ENCODE measurements around the gene TSPOAP1.

The TSPOAP1 gene, protein sequence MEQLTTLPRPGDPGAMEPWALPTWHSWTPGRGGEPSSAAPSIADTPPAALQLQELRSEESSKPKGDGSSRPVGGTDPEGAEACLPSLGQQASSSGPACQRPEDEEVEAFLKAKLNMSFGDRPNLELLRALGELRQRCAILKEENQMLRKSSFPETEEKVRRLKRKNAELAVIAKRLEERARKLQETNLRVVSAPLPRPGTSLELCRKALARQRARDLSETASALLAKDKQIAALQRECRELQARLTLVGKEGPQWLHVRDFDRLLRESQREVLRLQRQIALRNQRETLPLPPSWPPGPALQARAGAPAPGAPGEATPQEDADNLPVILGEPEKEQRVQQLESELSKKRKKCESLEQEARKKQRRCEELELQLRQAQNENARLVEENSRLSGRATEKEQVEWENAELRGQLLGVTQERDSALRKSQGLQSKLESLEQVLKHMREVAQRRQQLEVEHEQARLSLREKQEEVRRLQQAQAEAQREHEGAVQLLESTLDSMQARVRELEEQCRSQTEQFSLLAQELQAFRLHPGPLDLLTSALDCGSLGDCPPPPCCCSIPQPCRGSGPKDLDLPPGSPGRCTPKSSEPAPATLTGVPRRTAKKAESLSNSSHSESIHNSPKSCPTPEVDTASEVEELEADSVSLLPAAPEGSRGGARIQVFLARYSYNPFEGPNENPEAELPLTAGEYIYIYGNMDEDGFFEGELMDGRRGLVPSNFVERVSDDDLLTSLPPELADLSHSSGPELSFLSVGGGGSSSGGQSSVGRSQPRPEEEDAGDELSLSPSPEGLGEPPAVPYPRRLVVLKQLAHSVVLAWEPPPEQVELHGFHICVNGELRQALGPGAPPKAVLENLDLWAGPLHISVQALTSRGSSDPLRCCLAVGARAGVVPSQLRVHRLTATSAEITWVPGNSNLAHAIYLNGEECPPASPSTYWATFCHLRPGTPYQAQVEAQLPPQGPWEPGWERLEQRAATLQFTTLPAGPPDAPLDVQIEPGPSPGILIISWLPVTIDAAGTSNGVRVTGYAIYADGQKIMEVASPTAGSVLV (N-terminal part only)

DNA sequence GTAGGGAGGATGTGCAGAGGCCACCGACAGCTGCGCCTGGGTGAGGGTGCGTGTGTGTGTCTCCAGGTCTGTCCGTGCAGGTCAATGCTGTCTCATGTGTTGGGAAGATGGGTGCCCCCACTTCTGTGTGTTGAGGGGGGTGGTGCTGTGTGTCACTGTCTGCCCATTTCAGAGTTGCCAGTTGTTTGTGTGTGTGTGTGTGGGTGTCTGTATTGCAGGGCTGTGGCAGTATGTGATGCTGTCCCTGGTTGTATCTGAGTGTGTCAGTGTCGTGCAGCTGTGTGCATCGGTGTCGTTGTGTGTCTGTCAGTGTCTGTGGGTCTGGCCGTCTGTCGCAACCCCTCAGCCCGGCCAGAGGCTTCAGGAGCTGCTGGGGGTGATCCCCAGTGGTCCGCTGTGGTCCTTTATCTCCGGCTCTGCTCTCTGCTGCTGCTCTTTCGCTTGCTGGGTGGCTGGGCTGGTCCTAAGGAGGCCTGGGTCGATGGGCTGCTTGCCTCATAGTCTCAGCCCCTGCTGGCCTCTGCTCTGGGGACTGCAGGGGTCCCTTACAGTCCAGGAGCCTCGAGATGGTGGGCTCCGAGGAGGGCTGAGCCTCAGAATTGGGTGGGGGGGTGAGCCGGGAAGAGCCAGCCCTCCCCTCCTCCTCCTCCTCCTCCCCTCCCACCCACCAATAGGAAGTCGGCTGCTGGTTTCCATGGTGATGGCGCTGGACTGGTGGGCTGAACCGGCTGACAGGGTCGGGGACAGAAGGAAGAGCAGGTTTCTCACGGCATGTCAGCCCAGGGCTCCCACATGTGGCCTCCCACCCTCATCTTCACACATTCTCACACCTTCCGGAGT lies at the start of gene TSPOAP1:
Gene TSPOAP1 (minus strand): TSS at position 601 of the 840 bp plus-strand sequence. CDS start 875 bp downstream, outside the sequence.
- Histone ChIP-seq H3K27ac (ENCODE audit: low read length) (no peak within 1 kb of the TSS), H3K36me3 (ENCODE audit: control insufficient read depth, low read depth, low read length) (no peaks in the 10 kb centered on the region), H3K4me1 (ENCODE audit: control insufficient read depth, low read depth, low read length) (peaks cover 44% of the 10 kb centered on the region), H3K9me3 (ENCODE audit: control insufficient read depth, low read depth, low read length) (no peaks in the 10 kb centered on the region), H3K9ac (ENCODE audit: low read length) (peak within 1 kb of the TSS; percentile 14), H3K4me3 (ENCODE audit: low read length) (peak within 1 kb of the TSS; percentile 34), H3K27me3 (ENCODE audit: control insufficient read depth, insufficient read depth, low read length) (peaks cover 12% of the 10 kb centered on the region)

DNA sequence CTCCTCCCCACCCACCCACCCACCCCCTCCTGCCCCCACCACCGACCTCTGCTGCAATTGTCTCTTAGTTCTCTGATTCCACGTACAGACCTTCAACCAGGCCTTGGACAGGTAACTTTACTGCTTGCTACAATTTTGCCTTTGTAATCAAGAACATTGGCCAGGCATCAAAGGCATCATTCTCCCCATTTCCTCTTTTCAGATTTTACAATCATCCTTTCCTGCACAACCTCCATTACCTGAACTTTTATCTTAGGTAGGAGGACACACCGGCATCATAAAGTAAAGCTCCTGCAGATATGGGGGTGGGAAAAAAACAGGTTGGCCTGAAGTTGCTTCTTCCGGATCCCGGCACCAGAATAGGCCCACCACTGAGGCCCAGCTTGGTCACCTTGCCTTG lies 49.1 kb upstream of the TSPOAP1 start:
- Histone ChIP-seq H3K9me3 (ENCODE audit: control insufficient read depth, low read depth, low read length) (no peaks in the 10 kb centered on the region), H3K4me1 (ENCODE audit: control insufficient read depth, low read depth, low read length) (peaks cover 16% of the 10 kb centered on the region), H3K27ac (ENCODE audit: low read length) (no peak overlapping the region), H3K27me3 (ENCODE audit: control insufficient read depth, insufficient read depth, low read length) (no peaks in the 10 kb centered on the region), H3K36me3 (ENCODE audit: control insufficient read depth, low read depth, low read length) (no peaks in the 10 kb centered on the region), H3K9ac (ENCODE audit: low read length) (no peak overlapping the region), H3K4me3 (ENCODE audit: low read length) (no peak overlapping the region)

DNA sequence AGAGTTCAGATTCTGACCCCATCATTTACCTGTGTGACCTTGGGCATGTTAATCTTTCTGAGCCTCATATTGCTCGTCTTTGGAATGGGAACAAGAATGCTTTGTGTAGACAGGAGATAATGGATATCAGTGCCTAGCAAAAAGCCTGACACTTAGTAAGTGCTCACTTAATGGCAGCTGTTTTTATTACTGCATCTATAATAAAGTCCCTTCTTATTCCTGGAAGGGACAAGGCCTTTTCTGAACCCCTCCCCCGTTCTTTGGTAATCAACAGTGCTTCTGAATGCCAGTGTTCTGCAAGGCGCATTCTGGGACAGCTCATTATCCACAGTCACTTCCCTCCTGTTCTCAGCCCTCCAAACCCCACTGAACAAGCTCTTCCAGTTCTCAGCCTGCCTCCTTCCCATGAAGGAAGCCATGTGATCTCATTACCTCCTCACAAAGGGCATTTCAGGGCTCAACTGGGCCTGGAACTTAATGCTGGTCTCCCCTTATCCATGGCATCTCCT lies 48.6 kb upstream of the TSPOAP1 start:
- Histone ChIP-seq H3K9me3 (ENCODE audit: control insufficient read depth, low read depth, low read length) (no peaks in the 10 kb centered on the region), H3K4me1 (ENCODE audit: control insufficient read depth, low read depth, low read length) (peaks cover 16% of the 10 kb centered on the region), H3K36me3 (ENCODE audit: control insufficient read depth, low read depth, low read length) (no peaks in the 10 kb centered on the region), H3K27me3 (ENCODE audit: control insufficient read depth, insufficient read depth, low read length) (no peaks in the 10 kb centered on the region), H3K27ac (ENCODE audit: low read length) (no peak overlapping the region), H3K4me3 (ENCODE audit: low read length) (no peak overlapping the region), H3K9ac (ENCODE audit: low read length) (no peak overlapping the region)

DNA sequence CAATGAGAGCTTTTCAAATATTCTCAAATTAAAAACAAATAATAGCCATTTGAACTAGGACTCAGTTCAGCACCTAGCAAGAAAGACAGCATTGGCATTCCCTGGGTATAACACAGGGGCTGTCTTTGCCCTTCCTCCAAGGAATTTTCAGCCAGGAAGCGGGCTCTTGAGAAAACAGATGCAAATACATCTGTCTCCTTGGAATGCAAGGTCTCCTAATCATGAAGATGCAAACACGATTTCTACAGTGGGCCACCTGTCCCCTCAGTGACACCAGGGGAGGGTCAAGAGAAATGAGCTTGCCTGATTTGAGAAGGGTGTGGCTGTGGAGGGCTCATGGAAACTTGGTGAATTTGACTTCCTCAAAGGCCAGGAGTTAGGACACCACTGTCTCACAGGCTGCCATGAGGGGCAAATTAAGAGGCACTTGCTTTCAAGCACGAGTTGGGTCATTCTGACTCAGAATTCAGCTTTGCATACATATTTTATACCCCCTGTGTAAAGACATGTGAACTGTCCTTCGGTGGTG lies 47.9 kb upstream of the TSPOAP1 start:
- Histone ChIP-seq H3K9me3 (ENCODE audit: control insufficient read depth, low read depth, low read length) (no peaks in the 10 kb centered on the region), H3K27ac (ENCODE audit: low read length) (no peak overlapping the region), H3K4me3 (ENCODE audit: low read length) (no peak overlapping the region), H3K27me3 (ENCODE audit: control insufficient read depth, insufficient read depth, low read length) (no peaks in the 10 kb centered on the region), H3K36me3 (ENCODE audit: control insufficient read depth, low read depth, low read length) (no peaks in the 10 kb centered on the region), H3K9ac (ENCODE audit: low read length) (no peak overlapping the region), H3K4me1 (ENCODE audit: control insufficient read depth, low read depth, low read length) (peaks cover 16% of the 10 kb centered on the region)

DNA sequence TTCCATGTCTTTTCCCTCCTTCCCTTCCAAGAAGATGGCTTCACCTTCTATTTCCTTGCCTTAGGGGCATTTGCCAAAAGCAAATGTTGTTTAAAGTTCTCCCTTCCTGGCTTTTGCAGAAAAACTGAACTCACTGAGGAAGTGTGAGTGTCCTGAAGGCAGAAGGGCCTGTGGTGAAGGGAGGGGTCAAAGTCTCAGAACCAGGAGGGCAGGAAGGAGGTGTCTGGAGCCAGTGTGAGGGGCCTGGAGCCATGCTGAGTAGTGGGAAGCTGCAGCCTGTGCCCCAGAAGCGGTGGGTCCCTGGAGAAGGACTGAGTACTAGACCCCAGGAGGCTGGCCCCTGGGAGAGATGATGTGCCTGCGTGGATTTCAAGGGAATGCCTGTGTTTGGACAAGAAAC lies 47.2 kb upstream of the TSPOAP1 start:
- Histone ChIP-seq H3K27me3 (ENCODE audit: control insufficient read depth, insufficient read depth, low read length) (no peaks in the 10 kb centered on the region), H3K9me3 (ENCODE audit: control insufficient read depth, low read depth, low read length) (no peaks in the 10 kb centered on the region), H3K36me3 (ENCODE audit: control insufficient read depth, low read depth, low read length) (no peaks in the 10 kb centered on the region), H3K4me3 (ENCODE audit: low read length) (no peak overlapping the region), H3K27ac (ENCODE audit: low read length) (no peak overlapping the region), H3K9ac (ENCODE audit: low read length) (no peak overlapping the region), H3K4me1 (ENCODE audit: control insufficient read depth, low read depth, low read length) (peaks cover 16% of the 10 kb centered on the region)

DNA sequence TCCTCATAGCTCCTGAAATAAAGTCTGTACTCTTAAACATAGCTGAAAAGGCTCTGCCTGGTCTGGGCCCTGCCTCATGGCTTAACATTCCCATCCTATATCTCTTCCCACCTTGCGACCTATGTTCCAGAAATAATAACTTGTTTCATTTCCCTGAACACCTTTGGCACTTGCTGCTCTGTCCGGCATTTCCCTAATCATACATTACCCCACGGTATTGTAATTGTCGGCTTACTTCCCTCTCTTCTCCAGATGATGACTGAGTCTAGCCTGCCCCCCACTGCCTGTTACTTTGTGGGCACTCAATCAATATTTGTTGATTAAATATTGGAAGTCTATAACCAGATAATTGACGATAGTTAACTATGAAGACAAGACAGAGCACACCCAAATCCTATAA lies 46.7 kb upstream of the TSPOAP1 start:
- H3K4me3 ChIP-seq (ENCODE audit: low read length): no peak overlapping the region
- H3K27ac ChIP-seq (ENCODE audit: low read length): no peak overlapping the region
- no peak overlapping the region for H3K9ac ChIP-seq (ENCODE audit: low read length)
- no peaks in the 10 kb centered on the region for H3K36me3 ChIP-seq (ENCODE audit: control insufficient read depth, low read depth, low read length)
- no peaks in the 10 kb centered on the region for H3K9me3 ChIP-seq (ENCODE audit: control insufficient read depth, low read depth, low read length)
- peaks cover 16% of the 10 kb centered on the region for H3K4me1 ChIP-seq (ENCODE audit: control insufficient read depth, low read depth, low read length)
- H3K27me3 ChIP-seq (ENCODE audit: control insufficient read depth, insufficient read depth, low read length): no peaks in the 10 kb centered on the region

DNA sequence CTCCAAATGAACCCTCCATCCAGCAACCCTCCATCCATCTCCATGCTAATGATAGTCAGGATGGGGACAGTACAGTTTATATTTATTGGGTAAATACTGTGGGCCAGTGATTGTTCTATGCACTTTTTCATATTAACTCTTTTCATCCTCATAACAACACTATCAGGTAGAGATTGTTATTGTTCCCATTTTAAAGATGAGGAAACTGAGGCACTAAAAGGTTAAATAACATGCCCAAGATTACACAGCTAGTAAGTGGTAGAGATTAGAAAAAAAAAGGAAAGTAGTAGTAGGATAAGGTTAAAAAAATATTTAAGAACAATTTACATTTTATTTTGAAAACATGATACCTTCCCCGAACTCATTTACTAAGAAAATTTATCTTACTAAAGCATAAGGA lies 45.3 kb upstream of the TSPOAP1 start:
- no peak overlapping the region for H3K27ac ChIP-seq (ENCODE audit: low read length)
- H3K4me1 ChIP-seq (ENCODE audit: control insufficient read depth, low read depth, low read length): peaks cover 16% of the 10 kb centered on the region
- no peaks in the 10 kb centered on the region for H3K9me3 ChIP-seq (ENCODE audit: control insufficient read depth, low read depth, low read length)
- no peaks in the 10 kb centered on the region for H3K36me3 ChIP-seq (ENCODE audit: control insufficient read depth, low read depth, low read length)
- H3K27me3 ChIP-seq (ENCODE audit: control insufficient read depth, insufficient read depth, low read length): no peaks in the 10 kb centered on the region
- no peak overlapping the region for H3K4me3 ChIP-seq (ENCODE audit: low read length)
- no peak overlapping the region for H3K9ac ChIP-seq (ENCODE audit: low read length)

DNA sequence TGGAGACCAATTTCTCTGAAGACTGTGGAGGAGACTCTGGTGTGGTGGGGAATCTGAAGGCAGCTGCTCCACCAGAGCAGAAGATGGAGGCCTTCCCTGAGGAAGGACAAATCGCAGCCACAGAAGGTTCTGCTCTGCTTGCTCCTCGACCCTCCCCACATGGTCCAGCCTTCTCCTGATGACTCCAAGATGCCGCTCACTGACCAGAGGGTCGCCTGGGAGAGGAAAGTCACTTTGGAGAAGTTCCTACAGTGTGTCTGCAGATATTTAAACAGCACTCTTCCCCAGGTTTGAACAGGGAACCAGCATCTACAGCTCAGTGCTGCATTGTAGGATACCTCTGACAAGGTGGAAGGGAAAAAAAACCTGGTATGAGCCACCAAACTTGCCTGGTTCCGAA lies 44.4 kb upstream of the TSPOAP1 start:
- Histone ChIP-seq H3K4me1 (ENCODE audit: control insufficient read depth, low read depth, low read length) (peaks cover 16% of the 10 kb centered on the region), H3K9me3 (ENCODE audit: control insufficient read depth, low read depth, low read length) (no peaks in the 10 kb centered on the region), H3K9ac (ENCODE audit: low read length) (no peak overlapping the region), H3K27ac (ENCODE audit: low read length) (no peak overlapping the region), H3K27me3 (ENCODE audit: control insufficient read depth, insufficient read depth, low read length) (no peaks in the 10 kb centered on the region), H3K4me3 (ENCODE audit: low read length) (no peak overlapping the region), H3K36me3 (ENCODE audit: control insufficient read depth, low read depth, low read length) (no peaks in the 10 kb centered on the region)

DNA sequence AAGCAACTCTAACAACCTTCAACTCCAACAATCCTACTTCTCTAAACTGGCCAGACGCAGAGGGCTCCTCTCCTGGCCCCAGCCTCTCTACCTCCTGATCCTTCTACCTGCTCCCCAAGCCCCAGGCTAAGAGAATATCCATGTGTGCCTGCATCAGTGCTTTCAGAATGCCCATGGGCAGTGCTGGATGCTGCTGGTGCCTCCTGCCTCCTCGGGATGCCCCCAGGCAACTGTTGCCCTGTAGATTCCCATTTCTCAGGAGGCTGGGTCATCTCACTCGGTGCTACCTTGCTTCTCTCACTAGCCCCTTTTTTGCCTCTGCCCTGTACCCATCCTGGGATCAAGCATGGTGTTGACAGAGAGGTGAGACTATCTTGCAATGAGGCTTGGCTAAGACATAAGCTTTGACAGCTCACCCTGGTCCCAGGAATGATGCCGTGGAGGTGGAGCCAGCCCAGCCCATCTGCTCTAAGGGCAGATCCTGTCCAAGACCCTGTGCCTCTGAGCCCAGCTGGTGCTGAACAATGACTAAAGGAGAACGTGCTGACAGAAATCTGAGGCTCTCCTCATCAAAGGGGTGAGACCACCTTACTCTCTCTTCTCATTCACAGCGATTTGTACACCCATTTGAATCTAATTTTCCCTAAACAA lies 42.8 kb upstream of the TSPOAP1 start:
- H3K4me3 ChIP-seq (ENCODE audit: low read length): no peak overlapping the region
- H3K9me3 ChIP-seq (ENCODE audit: control insufficient read depth, low read depth, low read length): no peaks in the 10 kb centered on the region
- H3K36me3 ChIP-seq (ENCODE audit: control insufficient read depth, low read depth, low read length): no peaks in the 10 kb centered on the region
- no peaks in the 10 kb centered on the region for H3K27me3 ChIP-seq (ENCODE audit: control insufficient read depth, insufficient read depth, low read length)
- H3K4me1 ChIP-seq (ENCODE audit: control insufficient read depth, low read depth, low read length): peaks cover 8% of the 10 kb centered on the region
- H3K27ac ChIP-seq (ENCODE audit: low read length): no peak overlapping the region
- no peak overlapping the region for H3K9ac ChIP-seq (ENCODE audit: low read length)

DNA sequence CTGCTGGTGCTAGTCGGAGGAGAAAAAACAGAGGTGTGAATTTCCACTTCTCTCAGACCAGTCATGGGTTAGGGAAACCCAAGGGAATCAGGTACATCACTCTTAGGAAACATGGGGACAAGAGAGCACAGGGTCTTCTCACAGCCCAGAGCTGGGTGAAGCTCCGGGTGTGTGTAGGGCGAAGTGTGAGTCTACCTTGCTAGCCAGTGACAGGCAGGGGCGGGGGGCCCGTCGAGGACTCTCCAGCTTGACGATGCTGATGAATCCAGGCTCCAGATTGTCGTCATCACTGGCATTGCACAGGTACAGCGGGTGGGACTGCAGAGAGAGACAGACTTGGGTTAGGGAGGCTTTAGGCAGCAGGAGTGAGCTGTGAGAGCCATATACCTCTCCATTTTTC lies 42.1 kb upstream of the TSPOAP1 start:
- Histone ChIP-seq H3K4me3 (ENCODE audit: low read length) (no peak overlapping the region), H3K9me3 (ENCODE audit: control insufficient read depth, low read depth, low read length) (no peaks in the 10 kb centered on the region), H3K4me1 (ENCODE audit: control insufficient read depth, low read depth, low read length) (peaks cover 1% of the 10 kb centered on the region), H3K27ac (ENCODE audit: low read length) (no peak overlapping the region), H3K27me3 (ENCODE audit: control insufficient read depth, insufficient read depth, low read length) (no peaks in the 10 kb centered on the region), H3K36me3 (ENCODE audit: control insufficient read depth, low read depth, low read length) (no peaks in the 10 kb centered on the region), H3K9ac (ENCODE audit: low read length) (no peak overlapping the region)

Data from iPS-18a (cell line).